ENCODE measurements around the gene PIK3R4. TPM values are rescaled to one million over a fixed set of nuclear protein-coding genes. Genes with fewer than 3 reads are reported as not detected.
A peak's percentile ranks its signal among the peaks of the same experiment; 100 is the strongest.

PIK3R4 gene
- total RNA-seq, 1 experiment from 2014 or later: 20.0 TPM

- POLR2A ChIA-PET: no interaction called here
- TF ChIP-seq CTCF (IDR thresholded peaks at IDR 0.05; ENCODE audit: insufficient read depth in 1 of 2, low read depth in 1 of 2, low read length in 1 of 2, severe bottlenecking in 1 of 2, unreplicated experiment in 1 of 2): no peak
- BruUV-seq (replicated peaks): no TSS peak
- no peak overlapping the region for H3K27ac Mint-ChIP-seq (ENCODE audit: unreplicated experiment)
- intact Hi-C loops (cut with micrococcal nuclease; ENCODE audit: unreplicated experiment): no loop called here
- no peaks in the 10 kb centered on the region for H3K9me3 ChIP-seq
- peaks cover 19% of the 10 kb centered on the region for H3K4me1 ChIP-seq
- no peaks in the 10 kb centered on the region for H3K27me3 ChIP-seq (replicated peaks; ENCODE audit: control insufficient read depth, insufficient read depth, low read length)
- no peaks in the 10 kb centered on the region for H3K36me3 ChIP-seq (ENCODE audit: control insufficient read depth, insufficient read depth, low read length)
- H3K27me3 Mint-ChIP-seq (ENCODE audit: insufficient read depth, unreplicated experiment): no peaks in the 10 kb centered on the region
- no peak for DNase-seq
- CTCF ChIA-PET: no interaction called here
- no peaks in the 10 kb centered on the region for H3K4me1 Mint-ChIP-seq (ENCODE audit: low read depth, unreplicated experiment)
- H3K4me3 ChIP-seq (ENCODE audit: low read depth, low read length): no peak overlapping the region
- no peak overlapping the region for H3K4me3 Mint-ChIP-seq (ENCODE audit: unreplicated experiment)
- H3K9me3 Mint-ChIP-seq (ENCODE audit: unreplicated experiment): no peaks in the 10 kb centered on the region
- H3K36me3 Mint-ChIP-seq (ENCODE audit: insufficient read depth, unreplicated experiment): no peaks in the 10 kb centered on the region
Measured at GRCh38 chr3:130737622-130738021, 9.0 kb downstream of the PIK3R4 start.

- no TSS peak for BruUV-seq (replicated peaks)
- Histone ChIP-seq H3K36me3 (ENCODE audit: control insufficient read depth, insufficient read depth, low read length) (peaks cover 1% of the 10 kb centered on the region; the same call in 1 of the 2 replicates), H3K4me3 (ENCODE audit: low read depth, low read length) (no peak overlapping the region; the same call in 1 of the 2 replicates), H3K27me3 (replicated peaks; ENCODE audit: control insufficient read depth, insufficient read depth, low read length) (no peaks in the 10 kb centered on the region), H3K4me1 (peaks cover 22% of the 10 kb centered on the region), H3K9me3 (no peaks in the 10 kb centered on the region)
- H3K4me1 Mint-ChIP-seq (ENCODE audit: low read depth, unreplicated experiment): peaks cover 6% of the 10 kb centered on the region
- no peak overlapping the region for H3K27ac Mint-ChIP-seq (ENCODE audit: unreplicated experiment)
- H3K9me3 Mint-ChIP-seq (ENCODE audit: unreplicated experiment): no peaks in the 10 kb centered on the region
- H3K36me3 Mint-ChIP-seq (ENCODE audit: insufficient read depth, unreplicated experiment): no peaks in the 10 kb centered on the region
- peak overlapping the region; percentile 9 for H3K4me3 Mint-ChIP-seq (ENCODE audit: unreplicated experiment)
- intact Hi-C loops (cut with micrococcal nuclease; ENCODE audit: unreplicated experiment): loop anchor here (2.0 kb wide), 1 partner anchor 13 kb away; the partner anchor contains the start of gene PIK3R4
- DNase-seq: no peak
- ChIA-PET CTCF (no interaction called here), POLR2A (no interaction called here)
- no peaks in the 10 kb centered on the region for H3K27me3 Mint-ChIP-seq (ENCODE audit: insufficient read depth, unreplicated experiment)
- TF ChIP-seq CTCF (IDR thresholded peaks at IDR 0.05; ENCODE audit: insufficient read depth in 1 of 2, low read depth in 1 of 2, low read length in 1 of 2, severe bottlenecking in 1 of 2, unreplicated experiment in 1 of 2): no peak
Measured at GRCh38 chr3:130733236-130733875, 13.3 kb downstream of the PIK3R4 start.

GRCh38 chr3:130732501-130732900, 14.1 kb downstream of the PIK3R4 start:
- Mint-ChIP-seq H3K4me1 (ENCODE audit: low read depth, unreplicated experiment) (peaks cover 6% of the 10 kb centered on the region), H3K9me3 (ENCODE audit: unreplicated experiment) (no peaks in the 10 kb centered on the region), H3K27ac (ENCODE audit: unreplicated experiment) (no peak overlapping the region), H3K4me3 (ENCODE audit: unreplicated experiment) (no peak overlapping the region), H3K36me3 (ENCODE audit: insufficient read depth, unreplicated experiment) (no peaks in the 10 kb centered on the region), H3K27me3 (ENCODE audit: insufficient read depth, unreplicated experiment) (no peaks in the 10 kb centered on the region)
- no peak for TF ChIP-seq CTCF (IDR thresholded peaks at IDR 0.05; ENCODE audit: insufficient read depth in 1 of 2, low read depth in 1 of 2, low read length in 1 of 2, severe bottlenecking in 1 of 2, unreplicated experiment in 1 of 2)
- CTCF ChIA-PET: no interaction called here
- peaks cover 1% of the 10 kb centered on the region; the same call in 1 of the 2 replicates for H3K36me3 ChIP-seq (ENCODE audit: control insufficient read depth, insufficient read depth, low read length)
- POLR2A ChIA-PET: no interaction called here
- intact Hi-C loops (cut with micrococcal nuclease; ENCODE audit: unreplicated experiment): loop anchor here (2.0 kb wide), 1 partner anchor 14 kb away; the partner anchor contains the start of gene PIK3R4
- no peaks in the 10 kb centered on the region for H3K9me3 ChIP-seq
- peaks cover 22% of the 10 kb centered on the region for H3K4me1 ChIP-seq
- H3K4me3 ChIP-seq (ENCODE audit: low read depth, low read length): no peak overlapping the region
- BruUV-seq (replicated peaks): no TSS peak
- no peak for DNase-seq
- no peaks in the 10 kb centered on the region for H3K27me3 ChIP-seq (replicated peaks; ENCODE audit: control insufficient read depth, insufficient read depth, low read length)

Measured in Caco-2 (cell line).